Measurements from ENCODE around the gene BRI3. TPM values are rescaled to one million over a fixed set of nuclear protein-coding genes. Genes with fewer than 3 reads are reported as not detected.

BRI3 gene
- total RNA-seq, 4 donors from 2014 or later: 34.2 to 54.2 (median 46.3) TPM

GRCh38 chr7:98293265-98293664, 11.8 kb downstream of the BRI3 start:
- intact Hi-C loops (cut with DNase I; ENCODE audit: low total_unique reads): loop anchor here (10.0 kb wide), 2 partner anchors 112 to 552 kb away; partner anchors contain the start of gene BAIAP2L1
- TF ChIP-seq, protein P1, sequence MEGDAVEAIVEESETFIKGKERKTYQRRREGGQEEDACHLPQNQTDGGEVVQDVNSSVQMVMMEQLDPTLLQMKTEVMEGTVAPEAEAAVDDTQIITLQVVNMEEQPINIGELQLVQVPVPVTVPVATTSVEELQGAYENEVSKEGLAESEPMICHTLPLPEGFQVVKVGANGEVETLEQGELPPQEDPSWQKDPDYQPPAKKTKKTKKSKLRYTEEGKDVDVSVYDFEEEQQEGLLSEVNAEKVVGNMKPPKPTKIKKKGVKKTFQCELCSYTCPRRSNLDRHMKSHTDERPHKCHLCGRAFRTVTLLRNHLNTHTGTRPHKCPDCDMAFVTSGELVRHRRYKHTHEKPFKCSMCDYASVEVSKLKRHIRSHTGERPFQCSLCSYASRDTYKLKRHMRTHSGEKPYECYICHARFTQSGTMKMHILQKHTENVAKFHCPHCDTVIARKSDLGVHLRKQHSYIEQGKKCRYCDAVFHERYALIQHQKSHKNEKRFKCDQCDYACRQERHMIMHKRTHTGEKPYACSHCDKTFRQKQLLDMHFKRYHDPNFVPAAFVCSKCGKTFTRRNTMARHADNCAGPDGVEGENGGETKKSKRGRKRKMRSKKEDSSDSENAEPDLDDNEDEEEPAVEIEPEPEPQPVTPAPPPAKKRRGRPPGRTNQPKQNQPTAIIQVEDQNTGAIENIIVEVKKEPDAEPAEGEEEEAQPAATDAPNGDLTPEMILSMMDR (IDR thresholded peaks at IDR 0.05): no peak
- TF ChIP-seq POLR2A (IDR thresholded peaks at IDR 0.05): no peak
- no peak for DNase-seq (ENCODE audit: low spot score in 2 of 2)
- H3K4me3 ChIP-seq (ENCODE audit: low read depth, poor library complexity, severe bottlenecking): no peak overlapping the region
- 86 to 87% methylated on average over 17 of the region's 17 CpGs for WGBS, 2 donors

- intact Hi-C loops (cut with DNase I; ENCODE audit: low total_unique reads): loop anchor here (10.0 kb wide), 2 partner anchors 111 to 551 kb away; partner anchors contain the start of gene BAIAP2L1
- TF ChIP-seq POLR2A (IDR thresholded peaks at IDR 0.05): no peak
- TF ChIP-seq, protein P1 (IDR thresholded peaks at IDR 0.05): no peak
- 84% methylated on average over 11 to 13 of the region's 13 CpGs for WGBS, 2 donors
- H3K4me3 ChIP-seq (ENCODE audit: low read depth, poor library complexity, severe bottlenecking): no peak overlapping the region
- no peak for DNase-seq (ENCODE audit: low spot score in 2 of 2)
Observed at GRCh38 chr7:98293746-98294145, 12.3 kb downstream of the BRI3 start.

DNA sequence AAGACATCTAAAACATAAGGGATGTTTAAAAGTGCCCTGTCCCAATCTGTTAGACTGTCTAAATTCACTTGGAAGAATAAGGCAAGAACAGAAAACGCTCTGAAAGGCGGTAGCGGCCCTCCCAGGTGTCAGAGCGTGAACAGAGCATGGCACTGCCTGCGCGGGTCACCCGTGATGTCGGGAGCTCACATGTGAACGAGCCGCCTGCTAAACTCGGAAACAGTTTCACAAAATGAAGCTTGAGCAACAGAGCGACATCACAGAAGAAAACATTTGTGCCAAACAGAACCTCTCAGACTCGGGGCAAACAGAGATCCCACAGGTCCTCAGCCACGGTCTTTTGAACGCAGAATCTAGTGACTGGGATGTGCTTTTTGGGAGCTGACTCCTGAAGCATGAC, 12.8 kb downstream of the BRI3 start:
- 63 to 72% methylated on average over 15 of the region's 15 CpGs for WGBS, 2 donors
- H3K4me3 ChIP-seq (ENCODE audit: low read depth, poor library complexity, severe bottlenecking): no peak overlapping the region
- intact Hi-C loops (cut with DNase I; ENCODE audit: low total_unique reads): loop anchor here (10.0 kb wide), 2 partner anchors 110 to 550 kb away; partner anchors contain the start of gene BAIAP2L1
- DNase-seq (ENCODE audit: low spot score in 2 of 2): no peak
- TF ChIP-seq, protein P1 (IDR thresholded peaks at IDR 0.05): no peak
- no peak for TF ChIP-seq POLR2A (IDR thresholded peaks at IDR 0.05)

GRCh38 chr7:98294798-98295382, 13.4 kb downstream of the BRI3 start:
- DNase-seq (ENCODE audit: low spot score in 2 of 2): peak in 1 of 2 donors; percentile 92
- no peak overlapping the region for H3K4me3 ChIP-seq (ENCODE audit: low read depth, poor library complexity, severe bottlenecking)
- no peak for TF ChIP-seq POLR2A (IDR thresholded peaks at IDR 0.05)
- TF ChIP-seq, protein P1 (IDR thresholded peaks at IDR 0.05): no peak
- 31 to 60% methylated on average over 12 to 14 of the region's 14 CpGs for WGBS, 2 donors
- intact Hi-C loops (cut with DNase I; ENCODE audit: low total_unique reads): loop anchor here (10.0 kb wide), 2 partner anchors 110 to 550 kb away; partner anchors contain the start of gene BAIAP2L1

GRCh38 chr7:98295467-98296192, 14.1 kb downstream of the BRI3 start:
- intact Hi-C loops (cut with DNase I; ENCODE audit: low total_unique reads): loop anchor here (10.0 kb wide), 2 partner anchors 109 to 549 kb away; partner anchors contain the start of gene BAIAP2L1
- 32 to 45% methylated on average over 18 to 19 of the region's 19 CpGs for WGBS, 2 donors
- TF ChIP-seq, protein P1 (IDR thresholded peaks at IDR 0.05): no peak
- no peak for TF ChIP-seq POLR2A (IDR thresholded peaks at IDR 0.05)
- DNase-seq (ENCODE audit: low spot score in 2 of 2): no peak
- H3K4me3 ChIP-seq (ENCODE audit: low read depth, poor library complexity, severe bottlenecking): no peak overlapping the region

All from lower leg skin (tissue), 4 donors.